D341Med (cell line): Measurements from ENCODE around the gene WDR83.

Experiments
- DNase-seq: peaks from one replicate; pipeline ENCODE4 v3.0.0; 2012; ENCODE audit warnings: low spot score

Gene WDR83

GRCh38 chr19:12715929-12716328 is 49.3 kb downstream of the WDR83 start:
- DNase-seq = no peak

- no peak for DNase-seq
Measured at GRCh38 chr19:12720296-12720695, 53.7 kb downstream of the WDR83 start.

GRCh38 chr19:12720851-12721655 is 54.4 kb downstream of the WDR83 start:
- DNase-seq = peak; percentile 59

- DNase-seq = peak; percentile 76
Measured at GRCh38 chr19:12721656-12722565, 55.3 kb downstream of the WDR83 start.

- peak; percentile 94 for DNase-seq
Measured at GRCh38 chr19:12722566-12723380, 56.2 kb downstream of the WDR83 start.

GRCh38 chr19:12723381-12723640 is 56.7 kb downstream of the WDR83 start:
- DNase-seq = no peak

GRCh38 chr19:12723641-12724426 is 57.2 kb downstream of the WDR83 start, which contains the start of gene TNPO2:
TNPO2 (minus strand) TSS chr19:12723932; CDS start chr19:12720977, 2,955 bp downstream.
- DNase-seq = peak; percentile 87
